Ovary (tissue), 3 donors: ENCODE results near the gene DBF4.

ENCODE experiments used
- CTCF ChIP-seq, 3 donors: fragments of 450-650 bp in 2 of 3; fragments of 200-600 bp in 1 of 3; IDR thresholded peaks; one replicate each; pipeline versions ENCODE4 v1.5.1 to v1.8.0; 2016 to 2022; ENCODE audit warnings: antibody characterized with exemption in 3 of 3, mild to moderate bottlenecking in 1 of 3
- EP300 ChIP-seq: sonication (generic); formaldehyde crosslinking; IDR thresholded peaks from one replicate; pipeline ENCODE4 v1.6.1; 2017; ENCODE audit warnings: antibody characterized with exemption
- POLR2A ChIP-seq: fragments of 450-650 bp; IDR thresholded peaks from one replicate; pipeline ENCODE4 v1.6.1; 2017; ENCODE audit warnings: antibody characterized with exemption, mild to moderate bottlenecking, moderate library complexity
- donor health status: DM: no; HTN: no; CAD: no.

GRCh38 chr7:87933605-87933952 lies 57.3 kb downstream of the DBF4 start:
- TF ChIP-seq CTCF (IDR thresholded peaks at IDR 0.05), result no peak
- TF ChIP-seq EP300, result no peak
- no peak for TF ChIP-seq POLR2A
